ENCODE measurements around the gene TEX261.

The TEX261 gene

DNA sequence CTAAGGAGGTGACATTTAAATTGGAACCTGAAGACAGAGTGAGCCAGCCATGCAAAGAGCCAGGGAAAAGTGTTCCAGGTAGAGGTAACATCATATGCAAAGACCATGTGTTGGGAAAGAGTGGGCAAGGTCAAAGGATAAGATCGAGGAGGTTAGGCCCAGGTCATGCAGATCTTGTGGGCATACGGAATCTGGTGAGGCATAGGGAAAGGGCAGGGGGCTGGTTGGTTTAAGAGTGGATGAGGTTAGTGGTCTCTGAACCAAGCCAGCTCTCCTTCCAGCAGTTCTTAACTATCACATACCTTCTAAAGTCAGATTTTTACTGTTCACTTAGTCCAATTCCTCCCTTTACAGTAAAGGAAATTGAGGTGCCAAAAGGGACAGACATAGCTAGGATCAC is 13.3 kb downstream of the TEX261 start:
- no peak for DNase-seq (ENCODE audit: low read depth)

DNA sequence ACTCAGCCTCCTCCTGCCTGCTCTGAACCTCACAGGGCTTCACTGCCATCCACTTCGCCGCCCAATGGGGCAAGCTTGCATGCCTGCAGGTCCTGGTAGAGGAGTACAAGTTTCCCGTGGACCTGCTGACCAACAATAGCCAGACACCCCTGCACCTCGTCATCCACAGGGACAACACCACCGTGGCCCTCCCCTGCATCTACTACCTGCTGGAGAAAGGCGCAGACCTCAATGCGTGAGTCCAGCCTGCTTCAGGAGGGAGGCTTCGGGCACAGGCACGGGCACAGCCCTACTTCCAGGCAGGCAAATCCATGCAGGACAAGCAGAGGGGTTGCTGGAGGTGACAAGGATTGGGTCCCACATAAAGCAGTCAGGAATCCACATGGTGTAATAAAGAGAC is 15.0 kb downstream of the TEX261 start:
- no peak for DNase-seq (ENCODE audit: low read depth)

DNA sequence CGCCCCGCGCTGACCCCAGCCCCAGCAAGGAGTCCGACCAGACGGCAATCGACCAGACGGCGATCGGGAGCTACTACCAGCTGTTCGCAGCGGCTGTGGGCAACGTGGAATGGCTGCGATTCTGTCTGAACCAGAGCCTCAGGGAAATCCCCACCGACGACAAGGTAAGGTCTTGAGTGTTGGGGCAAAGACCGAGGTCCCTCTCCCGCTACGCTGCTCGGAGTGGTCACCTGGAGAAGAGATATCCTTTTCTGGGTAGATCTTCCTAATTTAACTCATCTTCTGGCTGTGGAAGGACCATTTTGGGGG is 15.5 kb downstream of the TEX261 start:
- no peak for DNase-seq (ENCODE audit: low read depth)

DNA sequence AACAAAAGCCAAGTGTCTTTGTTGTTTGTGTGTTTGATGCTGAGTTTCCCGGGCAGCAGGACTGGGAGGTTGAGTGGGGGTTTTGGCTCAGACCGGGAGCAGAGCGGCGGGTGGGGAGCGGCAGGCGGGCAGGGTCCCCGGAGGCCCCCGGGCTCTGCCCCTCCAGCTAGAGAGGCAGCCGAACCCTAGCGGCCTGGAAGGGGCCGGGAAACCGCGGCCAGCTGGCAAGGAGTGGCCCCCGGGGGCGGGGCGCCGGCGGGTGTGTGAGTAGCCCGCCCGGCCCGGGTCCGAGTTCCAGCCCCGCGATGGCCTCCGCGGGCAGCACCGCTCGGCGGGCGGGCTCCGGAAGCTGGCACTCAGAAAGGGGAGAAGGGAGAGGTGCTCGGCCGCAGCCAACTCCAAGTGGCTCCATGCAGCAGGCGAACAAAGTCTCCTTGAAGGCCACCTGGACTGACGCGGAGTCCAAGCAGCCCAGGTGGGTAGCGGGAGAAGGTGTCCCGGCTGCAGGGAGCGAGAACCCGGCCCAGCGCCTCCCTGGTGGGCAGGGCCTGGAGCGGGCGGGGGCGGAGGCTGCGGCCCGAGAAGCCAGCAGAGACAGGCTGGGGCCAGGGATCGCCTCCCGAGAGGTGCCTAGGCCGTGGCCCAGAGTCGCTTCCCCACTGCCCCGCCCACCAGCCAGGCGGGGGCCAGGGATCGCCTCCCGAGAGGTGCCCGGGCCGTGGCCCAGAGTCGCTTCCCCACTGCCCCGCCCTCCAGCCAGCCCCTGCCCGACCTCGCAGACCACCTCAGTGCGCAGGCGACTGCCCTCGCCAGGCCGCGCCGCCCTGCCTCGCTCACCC is 16.1 kb downstream of the TEX261 start, which contains the start of gene ANKRD53:
Gene ANKRD53 (plus strand): TSS at position 290 of the 839 bp plus-strand sequence. CDS start 16 bp downstream, at position 306.
- no peak for DNase-seq (ENCODE audit: low read depth)

DNA sequence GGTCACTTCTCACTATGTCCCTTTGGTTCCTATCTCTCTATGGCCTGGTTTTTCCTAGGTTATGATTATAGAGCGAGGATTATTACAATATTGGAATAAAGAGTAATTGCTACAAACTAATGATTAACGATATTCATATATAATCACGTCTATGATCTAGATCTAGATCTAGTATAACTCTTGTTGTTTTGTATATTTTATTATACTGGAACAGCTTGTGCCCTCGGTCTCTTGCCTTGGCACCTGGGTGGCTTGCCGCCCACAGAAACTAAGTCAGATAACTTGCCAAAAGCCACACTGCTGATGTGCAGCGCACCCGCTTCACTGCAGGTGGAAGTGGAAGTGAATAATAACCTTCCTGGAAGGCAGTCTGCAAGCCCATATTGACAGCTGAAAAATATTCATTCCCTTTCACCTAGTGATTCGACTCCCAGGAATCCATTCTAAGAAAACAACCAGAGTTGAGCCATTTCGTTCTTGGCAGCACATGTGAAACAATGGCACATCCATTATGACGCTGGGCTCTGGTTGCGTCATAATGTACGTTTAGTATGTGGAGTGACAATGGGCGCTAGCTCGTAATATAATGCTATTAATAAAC is 17.0 kb downstream of the TEX261 start:
- DNase-seq (ENCODE audit: low read depth): peak; percentile 57

DNA sequence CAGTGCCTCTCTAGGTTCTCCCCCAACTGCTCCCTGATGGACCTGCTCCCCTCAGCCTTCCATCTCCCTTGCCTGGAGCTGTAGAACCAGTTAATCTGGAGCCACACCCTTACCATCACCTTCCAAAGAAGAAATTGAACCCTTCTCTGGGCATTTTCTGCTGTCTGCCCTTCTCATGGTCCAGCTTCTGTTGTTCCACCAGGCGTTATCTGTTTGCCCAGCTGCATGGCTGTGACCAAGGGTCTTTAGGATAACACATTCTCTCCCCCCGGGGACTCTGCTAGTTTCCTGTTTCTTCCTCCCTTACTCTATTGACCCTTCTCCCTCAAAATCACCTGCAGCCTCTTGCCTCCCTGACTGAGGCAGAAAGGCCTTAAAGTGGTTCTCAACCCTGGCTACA is 19.4 kb downstream of the TEX261 start:
- DNase-seq (ENCODE audit: low read depth): no peak

DNA sequence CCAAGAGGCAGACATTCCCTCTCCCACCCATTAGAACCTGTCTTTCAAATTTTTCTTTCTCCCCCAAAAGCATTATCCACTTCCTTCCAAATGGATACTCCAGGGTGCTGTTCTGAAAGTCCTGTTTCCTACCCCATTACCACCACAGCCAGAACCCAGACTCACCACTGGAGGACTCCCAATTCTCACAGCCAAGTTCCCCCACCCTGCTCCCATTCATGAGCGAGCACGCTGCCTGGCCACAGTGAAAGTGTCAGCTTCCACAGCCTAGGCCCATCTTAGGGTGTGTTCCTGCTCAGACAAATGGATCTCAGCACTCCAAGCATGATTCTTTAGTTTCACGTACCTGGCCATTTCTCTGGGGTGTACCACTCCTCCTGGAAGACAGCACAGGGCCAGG is 20.1 kb downstream of the TEX261 start:
- DNase-seq (ENCODE audit: low read depth): no peak

DNA sequence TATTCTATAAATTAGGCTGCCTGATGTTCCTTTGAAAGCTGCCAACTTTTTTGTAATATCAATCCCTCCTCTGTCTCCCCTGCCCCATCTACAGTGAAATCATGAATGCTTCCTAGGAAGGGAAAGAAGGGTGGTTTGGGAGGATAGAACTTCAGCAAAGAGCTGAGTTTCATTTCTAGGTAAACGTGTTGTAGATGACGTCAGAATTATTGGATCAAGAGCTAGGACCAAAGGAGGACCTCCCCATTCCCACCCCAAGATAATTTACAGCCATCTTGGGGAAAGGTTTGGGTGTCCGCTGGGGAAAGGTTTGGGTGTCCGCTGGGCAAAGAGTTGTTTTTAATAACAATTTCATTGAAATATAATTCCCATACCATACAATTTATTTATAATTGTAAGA is 27.5 kb downstream of the TEX261 start:
- no peak for DNase-seq (ENCODE audit: low read depth)

DNA sequence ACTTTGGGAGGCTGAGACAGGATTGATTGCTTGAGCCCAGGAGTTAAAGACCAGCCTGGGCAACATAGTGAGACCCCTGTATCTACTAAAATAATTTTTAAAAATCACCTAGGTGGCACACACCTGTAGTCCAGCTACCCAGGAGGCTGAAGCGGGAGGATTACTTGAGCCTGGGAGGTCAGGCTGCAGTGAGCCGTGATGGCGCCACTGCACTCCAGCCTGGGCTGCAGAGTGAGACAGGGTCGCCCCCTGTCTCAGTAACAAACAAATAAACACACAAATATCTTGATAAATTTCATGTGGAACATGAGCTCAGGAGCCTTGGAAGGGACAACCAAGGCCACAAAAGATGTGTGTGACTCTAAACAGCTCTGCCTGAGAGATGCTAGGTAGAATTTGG is 28.0 kb downstream of the TEX261 start:
- DNase-seq (ENCODE audit: low read depth): no peak

DNA sequence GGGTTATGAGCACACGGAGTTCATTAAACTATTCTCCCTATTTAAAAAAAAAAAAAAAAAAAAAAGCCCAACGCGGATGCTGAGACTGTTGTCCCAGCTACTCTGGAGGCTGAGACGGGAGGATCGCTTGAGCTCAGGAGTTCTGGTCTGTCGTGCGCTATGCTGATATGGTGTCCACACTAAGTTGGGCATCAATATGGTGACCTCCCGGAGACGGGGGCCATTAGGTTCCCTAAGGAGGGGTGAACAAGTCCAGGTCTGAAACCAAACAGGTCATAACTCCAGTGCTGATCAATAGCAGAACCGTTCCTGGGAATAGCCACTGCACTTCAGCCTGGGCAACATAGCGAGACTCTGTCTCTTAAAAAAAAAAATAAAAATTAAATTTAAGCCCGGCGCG is 29.2 kb downstream of the TEX261 start:
- DNase-seq (ENCODE audit: low read depth): no peak

DNA sequence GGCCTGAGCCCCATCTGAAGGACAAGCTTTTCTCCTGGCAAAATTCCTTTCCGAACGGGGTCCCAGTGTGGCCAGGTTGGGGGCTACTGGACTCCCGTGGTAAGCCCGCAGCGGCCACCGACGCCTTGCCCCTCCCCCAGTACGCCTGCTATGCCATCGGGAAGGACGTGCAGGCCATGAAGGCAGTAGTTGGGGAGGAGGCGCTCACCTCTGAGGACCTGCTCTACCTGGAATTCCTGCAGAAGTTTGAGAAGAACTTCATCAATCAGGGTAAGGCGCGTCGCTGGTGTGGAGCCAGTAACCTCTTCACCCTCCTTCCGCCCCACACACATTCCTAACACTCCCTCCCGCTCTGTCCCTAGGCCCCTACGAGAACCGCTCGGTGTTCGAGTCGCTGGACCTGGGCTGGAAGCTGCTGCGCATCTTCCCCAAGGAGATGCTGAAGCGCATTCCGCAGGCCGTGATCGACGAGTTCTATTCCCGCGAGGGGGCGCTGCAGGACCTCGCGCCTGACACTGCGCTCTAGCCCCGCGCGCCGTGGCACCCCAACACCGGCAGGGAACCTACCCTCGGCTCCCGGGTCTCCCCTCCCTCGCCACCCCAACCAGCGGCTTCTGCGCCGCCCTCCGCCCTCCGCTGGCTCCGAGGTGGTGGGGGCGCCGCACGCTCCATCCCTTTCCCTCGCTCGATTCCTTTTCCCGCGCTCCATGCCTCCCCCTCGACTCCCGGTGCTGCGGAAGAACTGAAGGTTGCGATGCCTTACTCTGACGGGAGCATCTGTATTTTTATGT is 29.9 kb downstream of the TEX261 start:
- no peak for DNase-seq (ENCODE audit: low read depth)

DNA sequence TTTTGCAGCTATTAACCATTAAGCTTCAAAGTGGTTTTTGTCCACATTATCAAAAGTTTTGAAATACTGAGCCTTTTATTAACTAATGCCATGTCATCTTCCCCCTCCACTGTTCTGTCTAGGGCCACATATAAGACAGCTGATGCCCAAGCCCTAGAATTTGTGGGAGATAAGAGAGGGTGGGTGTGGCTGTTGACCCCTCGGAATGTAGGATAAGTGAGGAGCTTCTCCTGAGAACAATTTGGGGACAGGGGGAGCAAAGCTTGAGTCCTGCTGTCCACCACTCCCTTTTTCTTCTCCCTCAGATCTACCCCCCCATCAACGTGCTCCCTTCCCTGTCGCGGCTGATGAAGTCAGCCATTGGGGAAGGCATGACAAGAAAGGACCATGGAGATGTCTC is 30.5 kb downstream of the TEX261 start:
- no peak for DNase-seq (ENCODE audit: low read depth)

DNA sequence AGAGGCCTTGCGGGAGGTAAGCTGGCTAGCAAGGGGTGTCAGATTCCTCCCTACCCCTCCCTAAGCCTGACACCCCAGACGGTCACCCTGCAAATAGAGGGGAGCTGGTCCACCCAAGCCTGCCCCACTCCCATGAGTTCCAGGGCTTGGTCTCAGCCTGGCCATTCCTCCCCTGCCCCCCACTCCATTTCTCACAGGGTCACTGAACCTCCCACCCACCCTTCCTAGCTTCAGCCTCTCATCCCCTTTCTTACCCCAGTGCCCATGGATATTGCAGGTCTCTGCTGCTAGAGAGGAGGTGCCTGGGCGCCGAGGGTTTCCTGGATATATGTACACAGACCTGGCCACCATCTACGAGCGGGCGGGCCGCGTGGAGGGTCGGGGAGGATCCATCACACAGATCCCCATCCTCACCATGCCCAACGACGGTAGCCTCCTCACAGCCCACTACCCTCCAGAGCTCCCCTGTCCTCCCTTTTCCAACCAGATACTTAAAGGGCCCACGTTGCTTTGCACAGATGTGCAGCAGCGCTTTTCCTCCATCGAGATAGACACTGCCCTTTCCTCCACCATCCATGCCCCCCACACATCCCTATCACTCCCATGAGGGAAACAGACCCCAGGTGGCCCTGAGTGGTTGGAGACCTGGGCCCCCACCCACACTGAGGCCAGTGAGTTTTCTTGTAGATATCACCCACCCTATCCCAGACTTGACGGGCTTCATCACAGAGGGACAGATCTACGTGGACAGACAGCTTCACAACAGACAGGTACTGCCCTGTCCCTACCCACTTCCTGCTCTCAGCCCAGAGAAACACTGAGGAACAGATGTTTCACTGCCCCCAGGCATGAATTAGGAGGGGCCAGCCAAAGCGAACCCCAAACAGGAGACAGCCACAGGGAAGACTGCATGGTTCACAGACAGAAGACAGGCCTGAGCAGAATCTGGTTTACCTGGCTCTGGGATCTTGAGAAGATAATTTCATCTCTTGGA is 31.5 kb downstream of the TEX261 start:
- no peak for DNase-seq (ENCODE audit: low read depth)

DNA sequence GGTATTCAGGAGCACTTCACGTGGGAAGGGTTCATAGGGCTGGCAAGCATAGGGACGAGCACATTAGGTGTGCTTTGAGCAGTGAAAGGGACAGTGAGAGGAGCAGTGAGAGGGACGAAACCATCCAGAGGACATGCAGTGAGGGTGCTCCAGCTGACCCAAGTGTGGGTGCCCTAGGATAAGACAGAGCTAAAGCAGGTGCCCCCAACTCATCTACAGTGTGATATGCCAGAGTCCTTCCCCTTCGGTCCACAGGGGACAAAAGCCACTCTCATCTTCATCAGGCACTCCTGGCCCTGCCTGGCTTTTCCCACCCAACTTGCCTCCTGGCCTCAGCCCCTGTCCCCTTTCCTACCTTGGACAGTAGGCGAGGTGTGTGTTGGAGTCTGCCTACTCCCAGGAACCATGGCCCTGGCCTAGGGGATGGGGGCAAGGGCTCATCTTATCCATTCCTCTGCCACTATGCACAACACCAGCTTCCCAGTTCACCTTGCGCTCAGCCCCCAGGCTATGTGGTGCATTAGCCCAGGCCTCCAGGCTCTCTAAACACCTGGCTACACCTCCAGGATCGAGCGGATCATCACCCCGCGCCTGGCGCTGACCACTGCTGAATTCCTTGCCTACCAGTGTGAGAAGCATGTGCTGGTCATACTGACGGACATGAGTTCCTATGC is 32.3 kb downstream of the TEX261 start:
- DNase-seq (ENCODE audit: low read depth): no peak

DNA sequence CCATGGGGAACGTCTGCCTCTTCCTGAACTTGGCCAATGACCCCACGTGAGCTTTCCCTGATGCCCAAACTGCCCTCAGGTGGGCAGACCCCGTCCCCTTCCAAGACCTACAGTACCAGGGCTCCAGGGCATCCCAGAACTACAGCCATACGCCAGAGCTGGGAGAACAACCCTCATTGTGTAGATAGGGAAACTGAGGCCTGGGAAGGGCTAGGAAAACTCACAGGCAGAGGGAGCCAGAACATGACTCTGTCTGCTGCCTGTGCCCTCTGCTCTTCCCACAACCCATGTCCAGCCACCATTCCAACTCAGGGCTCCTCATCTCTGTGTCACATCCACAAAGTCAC is 33.1 kb downstream of the TEX261 start:
- no peak for DNase-seq (ENCODE audit: low read depth)

DNA sequence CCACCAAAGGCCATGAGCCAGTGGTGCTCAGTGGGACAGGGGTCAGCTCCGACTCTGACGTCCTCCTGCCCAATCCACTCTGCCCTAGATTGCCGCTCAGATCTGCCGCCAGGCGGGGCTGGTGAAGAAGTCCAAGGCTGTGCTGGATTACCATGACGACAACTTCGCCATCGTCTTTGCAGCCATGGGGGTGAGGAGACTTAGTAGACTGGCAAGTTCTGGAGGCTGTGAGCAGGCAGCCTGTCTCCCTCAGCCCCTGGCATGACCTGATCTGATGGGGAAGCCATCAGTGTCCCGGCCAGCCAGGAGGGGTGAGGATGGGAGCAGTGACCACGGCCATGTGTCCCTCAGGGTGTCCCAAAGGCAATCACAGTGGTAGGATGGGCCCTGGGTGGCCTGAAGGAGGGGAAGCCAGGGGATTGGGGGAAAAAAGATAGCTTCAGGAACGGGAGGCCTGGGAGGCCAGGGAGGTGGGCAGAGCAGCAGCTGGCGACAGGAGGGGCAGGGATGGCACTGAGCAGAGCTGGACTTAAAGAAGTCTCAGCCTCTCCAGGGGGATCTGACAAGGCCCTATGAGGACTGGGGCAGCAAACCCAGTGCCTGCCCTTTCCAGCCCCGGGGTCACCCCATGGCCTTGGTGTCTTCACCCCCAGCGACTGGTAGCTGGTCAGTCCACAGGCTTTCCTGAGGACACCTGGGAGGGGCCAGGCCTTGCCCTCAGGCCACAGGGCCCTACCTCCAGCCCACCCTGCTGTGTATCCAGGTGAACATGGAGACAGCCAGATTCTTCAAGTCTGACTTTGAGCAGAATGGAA is 33.6 kb downstream of the TEX261 start:
- DNase-seq (ENCODE audit: low read depth): no peak

DNA sequence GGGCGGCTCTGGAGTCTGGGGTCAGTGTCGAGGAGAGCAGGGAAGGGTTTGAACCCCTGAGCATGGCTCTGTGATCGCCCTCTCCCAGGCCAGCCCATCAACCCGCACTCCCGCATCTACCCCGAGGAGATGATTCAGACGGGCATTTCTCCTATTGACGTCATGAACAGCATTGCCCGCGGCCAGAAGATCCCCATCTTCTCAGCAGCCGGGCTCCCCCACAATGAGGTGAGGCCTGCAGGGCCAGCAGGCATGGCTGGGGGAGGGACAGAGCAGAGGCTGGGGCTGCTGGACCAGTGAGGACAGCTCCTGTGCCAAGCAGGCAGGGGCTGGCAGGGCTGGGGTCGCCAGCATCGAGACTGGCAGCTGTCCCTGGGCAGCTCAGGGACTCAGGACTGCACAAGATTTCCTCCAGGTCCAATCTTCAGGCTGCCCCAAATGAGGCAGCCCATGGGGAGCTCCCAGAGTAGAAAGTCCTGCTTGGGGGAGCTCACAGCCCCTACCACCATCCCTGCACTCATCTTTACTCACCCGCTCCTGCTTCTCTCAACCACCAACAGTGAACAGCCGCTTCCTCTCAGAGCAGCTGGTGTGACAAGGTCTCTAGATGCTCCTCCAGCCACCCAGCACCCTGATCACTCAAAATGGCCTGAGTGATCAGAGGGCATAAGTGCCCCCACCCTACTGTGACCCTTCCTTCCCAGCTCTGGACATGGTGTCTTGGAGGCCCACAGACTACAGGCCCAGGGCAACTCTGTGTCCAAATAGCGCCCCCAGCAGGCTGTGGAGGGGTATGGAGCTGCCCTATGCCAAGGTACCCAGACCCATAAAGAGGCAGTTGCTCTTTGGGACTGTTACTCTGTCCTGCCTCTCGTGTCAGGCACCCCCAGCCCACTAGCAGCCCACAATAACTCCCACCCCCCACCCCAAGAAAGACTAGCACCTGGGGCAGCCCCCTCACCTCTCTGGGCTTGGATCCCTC is 34.5 kb downstream of the TEX261 start:
- no peak for DNase-seq (ENCODE audit: low read depth)

DNA sequence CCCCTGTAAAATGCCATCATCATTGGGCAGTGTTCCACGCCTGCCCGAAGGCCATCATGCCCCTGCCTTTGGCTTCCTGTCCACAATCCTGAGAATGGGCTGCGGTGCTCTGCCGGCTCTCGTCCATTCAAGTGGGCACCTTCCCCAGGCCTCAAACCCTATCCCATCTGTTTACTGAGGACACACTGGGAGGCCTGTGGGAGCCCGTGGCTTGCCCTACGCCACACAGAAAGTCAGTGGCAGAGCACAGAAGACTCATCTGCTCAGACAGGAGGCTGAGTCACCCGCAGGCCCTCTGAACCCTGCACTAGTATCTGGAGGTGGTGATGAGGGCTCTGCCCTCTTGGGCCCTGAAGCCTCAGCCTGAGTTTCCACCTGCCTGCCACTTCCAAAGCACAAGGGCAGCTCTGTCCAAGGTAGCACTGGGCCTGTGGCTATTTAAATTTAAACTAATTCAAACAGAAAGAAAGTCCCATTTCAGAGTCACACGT is 35.4 kb downstream of the TEX261 start:
- no peak for DNase-seq (ENCODE audit: low read depth)

DNA sequence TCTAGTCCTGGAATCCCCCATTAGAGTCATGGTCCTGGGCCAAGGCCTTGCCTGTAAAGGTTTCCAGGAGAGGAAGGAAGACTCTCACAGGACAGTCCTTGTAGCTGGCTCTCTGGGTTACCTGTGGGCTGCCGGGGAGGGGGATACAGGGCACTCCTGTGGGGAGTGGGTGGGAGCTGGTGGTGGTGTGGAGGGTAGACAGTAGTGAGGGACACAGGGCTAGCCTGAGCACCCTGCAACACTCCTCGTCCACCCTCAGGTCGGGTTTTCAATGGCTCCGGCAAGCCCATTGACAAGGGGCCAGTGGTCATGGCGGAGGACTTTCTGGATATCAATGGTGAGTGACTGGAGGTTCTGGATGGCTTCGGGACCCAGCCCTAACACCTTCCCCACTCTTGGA is 35.9 kb downstream of the TEX261 start:
- DNase-seq (ENCODE audit: low read depth): no peak
